ENCODE data around the gene KLC3. TPM values are rescaled to one million over a fixed set of nuclear protein-coding genes. Genes with fewer than 3 reads are reported as not detected.

Gene KLC3
- not detected in 2 replicates for total RNA-seq
- long read RNA-seq: 0 reads

DNA sequence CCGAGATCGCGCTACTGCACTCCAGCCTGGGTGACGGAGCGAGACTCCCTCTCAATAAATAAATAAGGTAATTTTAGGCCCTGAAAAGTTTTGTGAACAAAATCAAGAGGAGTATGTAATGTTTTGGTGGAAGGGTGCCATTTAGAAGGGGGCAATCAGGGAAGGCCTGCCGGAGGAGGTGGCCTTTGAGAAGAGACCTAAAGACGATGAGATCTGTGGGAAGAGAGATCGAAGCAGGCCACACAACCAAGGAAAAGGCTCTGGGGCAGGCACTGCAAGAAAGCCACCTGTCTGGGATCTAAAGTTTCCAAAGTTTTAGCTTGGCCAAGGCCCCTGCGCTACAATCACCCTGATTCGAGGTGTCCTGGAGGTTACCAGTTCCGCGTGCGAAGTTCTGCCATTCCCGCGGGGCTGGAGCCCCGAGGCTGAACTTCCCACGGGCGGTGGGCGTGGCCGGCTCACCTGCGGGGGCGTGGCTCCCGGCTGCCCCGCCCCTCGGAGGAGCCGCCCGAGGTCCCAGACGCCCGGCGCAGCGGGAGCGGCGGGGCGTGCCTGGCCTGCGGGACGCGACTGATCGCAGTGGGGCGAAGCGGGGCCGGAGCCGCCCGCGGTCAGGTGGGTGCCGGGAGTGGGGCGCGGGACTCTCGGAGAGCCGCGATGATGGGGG is at the start of gene KLC3:
KLC3 (plus strand) TSS at position 519 of the 667 bp plus-strand sequence. CDS start 4,792 bp downstream, outside the sequence.
- no peaks in the 10 kb centered on the region for H3K9me3 Mint-ChIP-seq
- no peaks in the 10 kb centered on the region for H3K36me3 Mint-ChIP-seq (ENCODE audit: low read depth)
- peaks cover 8% of the 10 kb centered on the region for H3K4me1 Mint-ChIP-seq
- H3K4me3 Mint-ChIP-seq: no peak within 1 kb of the TSS
- no peak for DNase-seq (ENCODE audit: low read depth, low spot score)
- no peak within 1 kb of the TSS for H3K27ac Mint-ChIP-seq (ENCODE audit: unreplicated experiment)
- peaks cover 38% of the 10 kb centered on the region for H3K27me3 Mint-ChIP-seq (ENCODE audit: low read depth)
- TF ChIP-seq CTCF (conservative IDR thresholded peaks at IDR 0.05): no peak

DNA sequence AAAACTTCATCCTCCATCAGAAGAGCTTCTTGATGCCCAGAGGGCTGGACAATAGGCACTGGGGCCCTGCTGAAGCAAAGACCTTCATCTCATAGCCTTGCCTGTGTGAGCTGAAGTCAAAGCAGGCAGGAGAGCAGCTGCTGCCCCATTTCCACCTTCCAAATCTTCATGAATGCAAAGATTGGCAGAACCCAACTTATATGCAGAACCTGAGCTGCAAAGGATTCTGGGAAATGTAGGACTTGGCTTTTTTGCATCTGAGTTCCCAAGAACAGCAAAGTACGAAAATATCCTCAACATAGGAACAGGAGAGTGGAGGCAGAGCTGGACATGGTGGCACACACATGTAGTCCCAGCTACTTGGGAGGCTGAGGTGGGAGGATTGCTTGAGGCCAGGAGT is 48.7 kb upstream of the KLC3 start:
- no peaks in the 10 kb centered on the region for H3K4me1 Mint-ChIP-seq
- H3K27me3 Mint-ChIP-seq (ENCODE audit: low read depth): no peaks in the 10 kb centered on the region
- no peak overlapping the region for H3K27ac Mint-ChIP-seq (ENCODE audit: unreplicated experiment)
- no peak for TF ChIP-seq CTCF (conservative IDR thresholded peaks at IDR 0.05)
- H3K9me3 Mint-ChIP-seq: peaks cover 2% of the 10 kb centered on the region
- no peak overlapping the region for H3K4me3 Mint-ChIP-seq
- H3K36me3 Mint-ChIP-seq (ENCODE audit: low read depth): peaks cover 35% of the 10 kb centered on the region
- DNase-seq (ENCODE audit: low read depth, low spot score): no peak

GRCh38 chr19:45293682-45294081 is 46.9 kb upstream of the KLC3 start:
- no peaks in the 10 kb centered on the region for H3K4me1 Mint-ChIP-seq
- H3K36me3 Mint-ChIP-seq (ENCODE audit: low read depth): peaks cover 41% of the 10 kb centered on the region
- H3K27ac Mint-ChIP-seq (ENCODE audit: unreplicated experiment): peak overlapping the region; percentile 75
- no peak for DNase-seq (ENCODE audit: low read depth, low spot score)
- H3K27me3 Mint-ChIP-seq (ENCODE audit: low read depth): no peaks in the 10 kb centered on the region
- H3K4me3 Mint-ChIP-seq: no peak overlapping the region
- no peak for TF ChIP-seq CTCF (conservative IDR thresholded peaks at IDR 0.05)
- H3K9me3 Mint-ChIP-seq: peaks cover 2% of the 10 kb centered on the region

- no peak for DNase-seq (ENCODE audit: low read depth, low spot score)
- no peak for TF ChIP-seq CTCF (conservative IDR thresholded peaks at IDR 0.05)
- Mint-ChIP-seq H3K36me3 (ENCODE audit: low read depth) (peaks cover 43% of the 10 kb centered on the region), H3K27me3 (ENCODE audit: low read depth) (no peaks in the 10 kb centered on the region), H3K27ac (ENCODE audit: unreplicated experiment) (no peak overlapping the region), H3K4me1 (no peaks in the 10 kb centered on the region), H3K4me3 (no peak overlapping the region), H3K9me3 (peaks cover 2% of the 10 kb centered on the region)
These were observed 46.1 kb upstream of the KLC3 start for GRCh38 chr19:45294291-45295029.

- no peak for DNase-seq (ENCODE audit: low read depth, low spot score)
- Mint-ChIP-seq H3K4me3 (no peak overlapping the region), H3K36me3 (ENCODE audit: low read depth) (peaks cover 49% of the 10 kb centered on the region), H3K27ac (ENCODE audit: unreplicated experiment) (no peak overlapping the region), H3K4me1 (no peaks in the 10 kb centered on the region), H3K27me3 (ENCODE audit: low read depth) (no peaks in the 10 kb centered on the region), H3K9me3 (peaks cover 2% of the 10 kb centered on the region)
- TF ChIP-seq CTCF (conservative IDR thresholded peaks at IDR 0.05): no peak
These were observed 44.7 kb upstream of the KLC3 start for GRCh38 chr19:45295873-45296272.
